HepG2 (cell line): ENCODE data around the gene EFCAB13. TPM values are rescaled to one million over a fixed set of nuclear protein-coding genes. Genes with fewer than 3 reads are reported as not detected.
"Not testable (repeated sequence)": the region's sequence is repeated elsewhere in the genome, so short reads cannot be mapped to it uniquely, and the experiment has no call there.

Source experiments
- ATAC-seq: fragments of 200-7000 bp; cut with Tn5 transposase; 3 replicates; pipeline ENCODE4 v1.9.1; 2020; ENCODE audit warnings: mild to moderate bottlenecking, moderate library complexity
- BruUV-seq: library from RNA; stranded (reverse); fragments of 400-500 nt; replicated peaks from 2 replicates; lab custom pipeline; 2021; lab: Mats Ljungman, UMichigan
- CTCF ChIA-PET: fragments of 300-600 bp; formaldehyde crosslinking; extraction: SDS; loops from one replicate; lab custom pipeline; 2021; ENCODE audit warnings: low total read pairs, inconsistent platforms, low intra/inter-chr PET ratio; lab: Yijun Ruan, JAX
- POLR2A ChIA-PET: fragments of 350-600 bp; sonication (Branson Sonifier 250); formaldehyde crosslinking; loops from one replicate; lab custom pipeline; 2020; ENCODE audit warnings: antibody characterized with exemption, inconsistent platforms; lab: Yijun Ruan, JAX
- DNase-seq: peaks from one replicate; pipeline ENCODE4 v3.0.0-alpha.2; 2015; ENCODE audit warnings: low spot score
- FAIRE-seq: peaks from 3 replicates; lab custom pipeline; 2011; peaks lifted over from hg19 to GRCh38; lab: Jason Lieb, UNC
- H2AFZ ChIP-seq: one replicate; pipeline ENCODE4 v1.6.1; 2011; ENCODE audit warnings: low read length, inconsistent platforms
- H3K27ac ChIP-seq: fragments of 300-600 bp; 3 replicates; pipeline ENCODE4 v1.8.0; 2011; ENCODE audit warnings: mixed run types, mild to moderate bottlenecking, mixed read lengths, low read length, inconsistent platforms; ENCODE audit not compliant: insufficient read depth; ENCODE audit errors: extremely low read length
- H3K27me3 ChIP-seq, 2 experiments: fragments of 200-600 bp in 1 of 2; 2 replicates in 1 of 2; 3 replicates in 1 of 2; pipeline versions ENCODE4 v1.6.0 to v1.8.0; 2011; ENCODE audit warnings: low read length in 2 of 2, mild to moderate bottlenecking in 2 of 2, moderate library complexity in 2 of 2, inconsistent platforms in 1 of 2; ENCODE audit not compliant: insufficient read depth in 2 of 2, control insufficient read depth in 1 of 2
- H3K36me3 ChIP-seq, 2 experiments: fragments of 200-600 bp in 1 of 2; replicated peaks in 1 of 2; 2 replicates in 1 of 2; 3 replicates in 1 of 2; pipeline versions ENCODE4 v1.5.1 to v1.8.0; 2011; ENCODE audit warnings: low read length in 2 of 2, inconsistent platforms in 1 of 2; ENCODE audit not compliant: insufficient read depth in 2 of 2, control insufficient read depth in 1 of 2
- H3K4me1 ChIP-seq: 2 replicates; pipeline ENCODE4 v1.5.1; 2012; ENCODE audit warnings: low read length, inconsistent platforms; ENCODE audit not compliant: insufficient read depth
- H3K4me2 ChIP-seq: 2 replicates; pipeline ENCODE4 v1.6.0; 2011; ENCODE audit warnings: low read depth, low read length, inconsistent platforms
- H3K4me3 ChIP-seq, 3 experiments: fragments of 200-600 bp in 1 of 3; sonication (generic), shearing (Covaris generic) in 1 of 3; replicated peaks in 1 of 3; 2 replicates each; pipeline ENCODE4 v1.5.1; 2011 to 2016; ENCODE audit warnings: low read length in 3 of 3, inconsistent platforms in 2 of 3, low read depth in 2 of 3, mild to moderate bottlenecking in 2 of 3, control low read depth in 1 of 3, mixed read lengths in 1 of 3; ENCODE audit not compliant: insufficient read depth in 1 of 3
- H3K79me2 ChIP-seq: one replicate; pipeline ENCODE4 v1.6.1; 2011; ENCODE audit warnings: low read length, inconsistent platforms; ENCODE audit not compliant: insufficient read depth
- H3K9ac ChIP-seq: 2 replicates; pipeline ENCODE4 v1.6.0; 2011; ENCODE audit warnings: mild to moderate bottlenecking, low read depth, low read length, inconsistent platforms; ENCODE audit not compliant: insufficient read depth
- H3K9me3 ChIP-seq: 2 replicates; pipeline ENCODE4 v1.5.1; 2012; ENCODE audit warnings: mild to moderate bottlenecking, low read length
- H4K20me1 ChIP-seq: 2 replicates; pipeline ENCODE4 v1.6.0; 2011; ENCODE audit warnings: inconsistent platforms, mild to moderate bottlenecking, low read length, moderate library complexity; ENCODE audit not compliant: insufficient read depth
- ATF7 ChIP-seq, 2 experiments: fragments of 450-650 bp in 1 of 2; sonication (generic) in 1 of 2; formaldehyde crosslinking in 1 of 2; IDR thresholded peaks; 2 replicates each; pipeline versions ENCODE4 v1.4.0 to v1.6.1; 2016 to 2020; ENCODE audit warnings: antibody characterized with exemption in 1 of 2, mild to moderate bottlenecking in 1 of 2, missing genetic modification reagents in 1 of 2
- HOXD1 ChIP-seq: sonication (generic); formaldehyde crosslinking; IDR thresholded peaks from 2 replicates; pipeline ENCODE4 v1.5.0; 2020; ENCODE audit warnings: missing genetic modification reagents
- IKZF1 ChIP-seq: fragments of 450-650 bp; IDR thresholded peaks from 2 replicates; pipeline ENCODE4 v1.7.1; 2016
- PAX8 ChIP-seq: sonication (generic); formaldehyde crosslinking; IDR thresholded peaks from 2 replicates; pipeline ENCODE4 v1.8.0; 2022; ENCODE audit warnings: mild to moderate bottlenecking, missing genetic modification reagents, borderline replicate concordance
- TBX3 ChIP-seq: fragments of 450-650 bp; IDR thresholded peaks from 2 replicates; pipeline ENCODE4 v1.6.1; 2017; ENCODE audit warnings: antibody characterized with exemption, mild to moderate bottlenecking, inconsistent platforms, borderline replicate concordance
- WGBS: methylation state at CpG from one replicate; pipeline ENCODE4 v1.1.6; 2017; ENCODE audit warnings: low lambda C conversion rate; 5-methylcytosine and 5-hydroxymethylcytosine counted together
- in situ Hi-C: cut with HindIII; loops from 2 replicates; pipeline ENCODE4 v1.10.0; 2017; ENCODE audit warnings: low pct_unique_long_range_greater_than_20kb; ENCODE audit not compliant: extremely low pct_ligation_motif_present
- intact Hi-C: fragments of 100-400 bp; cut with micrococcal nuclease; formaldehyde crosslinking; loops from one replicate; pipeline ENCODE4 v1.10.0; 2022; ENCODE audit not compliant: unreplicated experiment
- polyA plus RNA-seq, 8 experiments: library from polyadenylated mRNA; depleted of rRNA in 3 of 8; stranded (reverse) in 7 of 8; unstranded in 1 of 8; fragments of >200 nt; fragmentation: Illumina TruSeq in 4 of 8; extraction: Trizol in 4 of 8; gene quantifications; 2 replicates each; pipeline versions ENCODE4 v1.2.1 to v1.2.3, GENCODE V29; 2011 to 2016; ENCODE audit warnings: low read depth in 4 of 8, missing spikeins in 1 of 8, mixed read lengths in 1 of 8; ENCODE audit not compliant: insufficient read depth in 1 of 8
- total RNA-seq, 5 experiments: library from RNA; depleted of rRNA; stranded (reverse); fragments of >200 nt; fragmentation: Illumina TruSeq; extraction: Trizol; gene quantifications; 2 replicates each; pipeline ENCODE4 v1.2.3, GENCODE V29; 2016; ENCODE audit warnings: low read depth in 1 of 5
- TF ChIP-seq, protein P1 (sequence below): sonication (generic); formaldehyde crosslinking; IDR thresholded peaks from 2 replicates; pipeline ENCODE4 v1.5.0; 2020; ENCODE audit warnings: missing genetic modification reagents

The EFCAB13 gene
- total and polyA plus RNA-seq, 2 of the 13 experiments (the other 11 are each of a cell fraction or from before 2014, with no cell fraction given), result 0.22 to 0.71 TPM

DNA sequence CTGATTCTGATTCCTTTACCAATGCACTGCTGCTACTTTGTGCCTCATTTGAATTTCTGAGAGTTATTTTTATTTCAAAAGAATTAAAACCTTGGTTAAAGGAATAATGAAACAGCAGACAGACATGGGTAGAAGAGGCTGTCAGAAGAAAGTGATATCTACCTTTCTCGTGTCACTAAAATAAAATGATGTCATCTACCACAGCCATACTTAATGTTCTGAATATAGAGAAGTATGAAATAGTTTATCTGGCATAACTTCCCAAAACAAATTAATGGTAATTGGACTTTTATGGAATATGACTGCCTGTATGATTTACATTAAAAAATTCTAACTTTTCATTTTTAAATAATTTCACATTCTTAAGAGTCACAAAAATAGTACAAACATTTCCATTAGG lies 52.5 kb downstream of the EFCAB13 start:
- ChIA-PET CTCF (no interaction called here), POLR2A (no interaction called here)
- no peak overlapping the region for H2AFZ ChIP-seq
- H3K4me2 ChIP-seq, result no peak overlapping the region
- no peak for ATAC-seq
- no peaks in the 10 kb centered on the region for H3K79me2 ChIP-seq
- no TSS peak for BruUV-seq
- no peaks in the 10 kb centered on the region for H4K20me1 ChIP-seq
- no peak overlapping the region for H3K27ac ChIP-seq
- no peak for DNase-seq
- no peaks in the 10 kb centered on the region for H3K4me1 ChIP-seq
- 88% methylated on average over 1 of the region's 1 CpG for whole genome bisulfite sequencing
- in situ Hi-C loops (no loop called here), intact Hi-C loops (no loop called here)
- no peak for TF ChIP-seq TBX3
- TF ChIP-seq ATF7 (IDR thresholded peaks at IDR 0.05), result peak; percentile 80
- TF ChIP-seq ATF7 (CRISPR knock-in tag; IDR thresholded peaks at IDR 0.05), result no peak
- H3K9me3 ChIP-seq, result peaks cover 11% of the 10 kb centered on the region; the same call in 1 of the 2 replicates
- no peak overlapping the region for H3K4me3 ChIP-seq
- H3K36me3 ChIP-seq, result no peaks in the 10 kb centered on the region
- no peaks in the 10 kb centered on the region for H3K27me3 ChIP-seq
- no peak overlapping the region for H3K9ac ChIP-seq
- FAIRE-seq, result no peak

DNA sequence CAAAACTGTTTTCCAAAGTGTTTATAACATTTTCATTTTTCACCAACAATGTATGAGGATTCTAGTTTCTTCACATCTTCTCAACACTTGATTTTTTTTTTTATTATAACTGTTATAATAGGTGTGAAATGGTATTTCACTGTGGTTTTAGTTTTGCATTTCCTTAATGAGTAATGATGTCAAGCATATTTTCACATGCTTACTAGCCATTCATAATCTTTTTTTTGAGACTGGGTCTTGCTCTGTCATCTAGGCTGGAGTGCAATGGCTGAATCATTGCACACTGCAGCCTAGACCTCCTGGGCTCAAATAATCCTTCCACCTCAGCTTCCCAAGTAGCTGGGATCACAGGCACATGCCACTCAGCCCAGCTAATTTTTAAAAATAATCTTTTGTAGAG lies 65.1 kb downstream of the EFCAB13 start:
- ATAC-seq, result no peak
- Histone ChIP-seq H3K4me2 (no peak overlapping the region), H3K27ac (no peak overlapping the region), H3K4me1 (no peaks in the 10 kb centered on the region), H3K36me3 (peaks cover 2 to 9% of the 10 kb centered on the region in 2 experiments; a peak in 4 of 5 replicates), H3K27me3 (no peaks in the 10 kb centered on the region; a peak in 1 of 5 replicates), H3K4me3 (no peak overlapping the region), H2AFZ (no peak overlapping the region), H3K79me2 (no peaks in the 10 kb centered on the region), H3K9me3 (peaks cover 3% of the 10 kb centered on the region; the same call in 1 of the 2 replicates), H3K9ac (no peak overlapping the region), H4K20me1 (no peaks in the 10 kb centered on the region)
- intact Hi-C loops, result no loop called here
- ChIA-PET POLR2A (no interaction called here), CTCF (no interaction called here)
- TF ChIP-seq PAX8 (no peak), HOXD1 (CRISPR knock-in tag) (no peak), IKZF1 (no peak)
- TF ChIP-seq, protein P1, sequence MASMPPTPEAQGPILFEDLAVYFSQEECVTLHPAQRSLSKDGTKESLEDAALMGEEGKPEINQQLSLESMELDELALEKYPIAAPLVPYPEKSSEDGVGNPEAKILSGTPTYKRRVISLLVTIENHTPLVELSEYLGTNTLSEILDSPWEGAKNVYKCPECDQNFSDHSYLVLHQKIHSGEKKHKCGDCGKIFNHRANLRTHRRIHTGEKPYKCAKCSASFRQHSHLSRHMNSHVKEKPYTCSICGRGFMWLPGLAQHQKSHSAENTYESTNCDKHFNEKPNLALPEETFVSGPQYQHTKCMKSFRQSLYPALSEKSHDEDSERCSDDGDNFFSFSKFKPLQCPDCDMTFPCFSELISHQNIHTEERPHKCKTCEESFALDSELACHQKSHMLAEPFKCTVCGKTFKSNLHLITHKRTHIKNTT (CRISPR knock-in tag), result no peak
- FAIRE-seq, result no peak
- in situ Hi-C loops, result no loop called here
- no peak for DNase-seq
- BruUV-seq, result no TSS peak

DNA sequence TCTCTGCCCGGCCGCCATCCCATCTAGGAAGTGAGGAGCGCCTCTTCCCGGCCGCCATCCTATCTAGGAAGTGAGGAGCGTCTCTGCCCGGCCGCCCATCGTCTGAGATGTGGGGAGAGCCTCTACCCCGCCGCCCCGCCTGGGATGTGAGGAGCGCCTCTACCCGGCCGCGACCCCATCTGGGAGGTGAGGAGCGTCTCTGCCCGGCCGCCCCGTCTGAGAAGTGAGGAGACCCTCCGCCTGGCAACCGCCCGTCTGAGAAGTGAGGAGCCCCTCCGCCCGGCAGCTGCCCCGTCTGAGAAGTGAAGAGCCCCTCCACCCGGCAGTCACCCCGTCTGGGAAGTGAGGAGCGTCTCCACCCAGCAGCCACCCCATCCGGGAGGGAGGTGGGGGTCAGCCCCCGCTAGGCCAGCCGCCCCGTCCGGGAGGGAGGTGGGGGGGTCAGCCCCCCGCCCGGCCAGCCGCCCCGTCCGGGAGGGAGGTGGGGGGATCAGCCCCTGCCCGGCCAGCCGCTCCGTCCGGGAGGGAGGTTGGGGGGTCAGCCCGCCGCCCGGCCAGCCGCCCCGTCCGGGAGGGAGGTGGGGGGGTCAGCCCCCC lies 73.9 kb downstream of the EFCAB13 start:
- in situ Hi-C loops, CTCF ChIA-PET, FAIRE-seq, H3K79me2 ChIP-seq, H2AFZ ChIP-seq, BruUV-seq, H3K27me3 ChIP-seq, H3K36me3 ChIP-seq, H3K9me3 ChIP-seq, intact Hi-C loops, H3K4me1 ChIP-seq, POLR2A ChIA-PET, H3K9ac ChIP-seq, ATAC-seq, H3K4me3 ChIP-seq, H3K4me2 ChIP-seq, DNase-seq, H3K27ac ChIP-seq, H4K20me1 ChIP-seq: not testable (repeated sequence)
- WGBS, result 98% methylated on average over 7 of the region's 49 CpGs
